Airway epithelial cell (primary cell): ENCODE measurements around the gene PAGE3. TPM values are rescaled to one million over a fixed set of nuclear protein-coding genes. Genes with fewer than 3 reads are reported as not detected.

Source experiments
- total RNA-seq: library from RNA; depleted of rRNA; stranded (reverse); fragments of >200 nt; gene quantifications from 2 replicates; pipeline ENCODE4 v1.2.3, GENCODE V29; 2015

Gene PAGE3, protein sequence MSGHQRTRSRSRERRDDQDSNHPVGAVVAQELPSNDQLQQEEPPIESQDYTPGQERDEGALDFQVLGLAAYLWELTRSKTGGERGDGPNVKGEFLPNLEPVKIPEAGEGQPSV
- total RNA-seq: not detected in 2 replicates

DNA sequence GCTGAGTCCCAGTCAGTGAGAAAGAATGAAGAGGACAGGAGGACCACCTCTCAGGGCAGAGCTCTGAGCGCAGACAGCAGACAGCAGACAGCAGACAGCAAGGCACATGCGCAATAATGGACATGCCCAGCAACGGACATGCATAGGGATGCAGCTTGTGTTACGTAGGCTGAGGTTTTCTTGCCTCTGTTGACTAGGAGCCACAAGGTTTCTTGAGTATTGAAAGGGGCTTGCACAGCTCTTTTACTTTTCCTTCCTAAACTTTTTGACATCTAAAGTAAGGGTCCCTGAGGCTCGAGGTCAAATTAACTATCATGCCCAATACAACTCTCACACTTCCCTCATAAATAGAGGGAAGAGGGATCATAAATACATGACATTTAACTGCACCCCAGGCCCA lies at the start of gene PAGE3:
PAGE3 (minus strand) TSS at position 101 of the 400 bp plus-strand sequence. CDS start 1,013 bp downstream, outside the sequence.

DNA sequence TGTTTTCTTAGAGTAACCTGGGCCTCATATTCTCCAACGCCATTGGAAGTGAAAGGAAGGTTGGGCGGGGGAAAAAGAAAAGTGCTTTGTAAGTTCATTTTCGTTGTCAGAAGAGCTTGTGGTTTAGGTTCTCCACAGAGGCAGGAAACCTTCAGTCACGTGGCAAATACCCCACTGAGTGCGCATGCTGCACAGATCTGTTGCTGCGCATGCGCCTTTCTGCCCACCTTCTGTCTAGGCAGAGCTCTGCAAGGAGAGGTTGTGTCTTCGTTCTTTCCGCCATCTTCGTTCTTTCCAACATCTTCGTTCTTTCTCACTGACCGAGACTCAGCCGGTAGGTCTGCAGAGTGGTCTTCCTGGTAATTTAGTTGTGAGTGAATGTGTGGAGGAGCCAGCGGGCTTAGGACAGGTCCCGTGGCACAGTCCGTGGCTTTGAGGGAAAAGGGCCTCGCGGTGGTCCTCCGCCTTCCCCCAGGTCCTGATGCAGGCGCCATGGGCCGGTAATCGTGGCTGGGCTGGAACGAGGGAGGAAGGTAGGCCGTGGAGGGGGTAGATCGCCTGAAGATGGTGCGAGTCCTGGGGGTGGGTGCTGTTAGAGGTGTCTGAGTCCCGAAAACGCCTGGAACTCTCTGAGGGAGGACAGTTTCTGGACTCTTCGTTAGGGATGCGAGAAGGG lies 44.5 kb downstream of the PAGE3 start, which contains the start of gene PAGE5:
PAGE5 (plus strand) TSS at position 228 of the 676 bp plus-strand sequence. CDS start 1,037 bp downstream, outside the sequence.

Other genes with a start within 250 kb of the PAGE3 start
- not detected in 2 replicates for gene ALAS2, start 233.9 kb downstream of the PAGE3 start, total RNA-seq
- not detected in 2 replicates for gene PAGE2B, start 189.9 kb downstream of the PAGE3 start, total RNA-seq
- gene PAGE2, start 175.9 kb downstream of the PAGE3 start, total RNA-seq: not detected in 2 replicates
- not detected in 2 replicates for gene PAGE5, start 44.6 kb downstream of the PAGE3 start, total RNA-seq
- gene MAGEH1, start 187.2 kb upstream of the PAGE3 start, total RNA-seq: 9.2 and 11.5 TPM in 2 replicates
- 0.09 and 0.42 TPM in 2 replicates for gene USP51, start 224.9 kb upstream of the PAGE3 start, total RNA-seq